ENCODE results near the gene THSD4. TPM values are rescaled to one million over a fixed set of nuclear protein-coding genes. Genes with fewer than 3 reads are reported as not detected.
"Not testable (repeated sequence)": the region's sequence is repeated elsewhere in the genome, so short reads cannot be mapped to it uniquely, and the experiment has no call there.

The THSD4 gene
- total RNA-seq, 2 donors from 2014 or later, result 39.8 to 68.3 TPM

- intact Hi-C loops (cut with DNase I), result no loop called here
- ATAC-seq (peak; percentile 38 to 78), DNase-seq (no peak)
These were observed 83.6 kb downstream of the THSD4 start for GRCh38 chr15:71198846-71199245.

- DNase-seq (no peak), ATAC-seq (no peak)
- intact Hi-C loops (cut with DNase I), result no loop called here
These were observed 84.4 kb downstream of the THSD4 start for GRCh38 chr15:71199384-71200351.

GRCh38 chr15:71201477-71201876 lies 86.2 kb downstream of the THSD4 start:
- no peak for ATAC-seq
- intact Hi-C loops (cut with DNase I), result no loop called here
- DNase-seq, result no peak

GRCh38 chr15:71202712-71203111 lies 87.4 kb downstream of the THSD4 start:
- intact Hi-C loops (cut with DNase I), result no loop called here
- ATAC-seq (no peak), DNase-seq (no peak)

GRCh38 chr15:71203586-71204474 lies 88.6 kb downstream of the THSD4 start:
- no peak for DNase-seq
- peak in 1 of 2 donors; percentile 45 for ATAC-seq
- intact Hi-C loops (cut with DNase I), result no loop called here

GRCh38 chr15:71207141-71207540 lies 91.9 kb downstream of the THSD4 start:
- DNase-seq (no peak), ATAC-seq (no peak)
- intact Hi-C loops (cut with DNase I), result no loop called here

GRCh38 chr15:71212146-71212545 lies 96.9 kb downstream of the THSD4 start:
- intact Hi-C loops (cut with DNase I), result no loop called here
- ATAC-seq, result no peak
- no peak for DNase-seq

- ATAC-seq; DNase-seq; intact Hi-C loops (cut with DNase I): not testable (repeated sequence)
These were observed 98.7 kb downstream of the THSD4 start for GRCh38 chr15:71213943-71214342.

GRCh38 chr15:71215126-71215894 lies 100.0 kb downstream of the THSD4 start:
- ATAC-seq (peak in 1 of 2 donors; percentile 18), DNase-seq (no peak)
- intact Hi-C loops (cut with DNase I), result no loop called here

- intact Hi-C loops (cut with DNase I), result no loop called here
- ATAC-seq, result peak; percentile 35 to 45
- DNase-seq, result no peak
These were observed 103.1 kb downstream of the THSD4 start for GRCh38 chr15:71218272-71218805.

GRCh38 chr15:71219101-71219500 lies 103.8 kb downstream of the THSD4 start:
- no peak for DNase-seq
- intact Hi-C loops (cut with DNase I), result no loop called here
- ATAC-seq, result peak; percentile 48 to 66

- DNase-seq, result no peak
- peak; percentile 21 to 36 for ATAC-seq
- intact Hi-C loops (cut with DNase I), result no loop called here
These were observed 104.4 kb downstream of the THSD4 start for GRCh38 chr15:71219645-71220044.

GRCh38 chr15:71220828-71221227 lies 105.6 kb downstream of the THSD4 start:
- DNase-seq (no peak), ATAC-seq (no peak)
- intact Hi-C loops (cut with DNase I), result no loop called here

- no peak for ATAC-seq
- intact Hi-C loops (cut with DNase I), result no loop called here
These were observed 106.1 kb downstream of the THSD4 start for GRCh38 chr15:71221417-71221816.

GRCh38 chr15:71223516-71223915 lies 108.2 kb downstream of the THSD4 start:
- intact Hi-C loops (cut with DNase I), result no loop called here
- DNase-seq (no peak), ATAC-seq (no peak)

More at GRCh38 chr15:71221417-71221816, 106.1 kb downstream of the THSD4 start:
- DNase-seq, result no peak

GRCh38 chr15:71224024-71224423 lies 108.8 kb downstream of the THSD4 start:
- intact Hi-C loops (cut with DNase I), result no loop called here
- DNase-seq (no peak), ATAC-seq (no peak)

GRCh38 chr15:71225851-71226250 lies 110.6 kb downstream of the THSD4 start:
- no peak for DNase-seq
- no peak for ATAC-seq
- intact Hi-C loops (cut with DNase I), result no loop called here

- ATAC-seq (no peak), DNase-seq (no peak)
- intact Hi-C loops (cut with DNase I), result no loop called here
These were observed 111.5 kb downstream of the THSD4 start for GRCh38 chr15:71226536-71227455.

Measured in left cardiac atrium (tissue), 4 donors.